ENCODE results near the gene GRHL3.

DNA sequence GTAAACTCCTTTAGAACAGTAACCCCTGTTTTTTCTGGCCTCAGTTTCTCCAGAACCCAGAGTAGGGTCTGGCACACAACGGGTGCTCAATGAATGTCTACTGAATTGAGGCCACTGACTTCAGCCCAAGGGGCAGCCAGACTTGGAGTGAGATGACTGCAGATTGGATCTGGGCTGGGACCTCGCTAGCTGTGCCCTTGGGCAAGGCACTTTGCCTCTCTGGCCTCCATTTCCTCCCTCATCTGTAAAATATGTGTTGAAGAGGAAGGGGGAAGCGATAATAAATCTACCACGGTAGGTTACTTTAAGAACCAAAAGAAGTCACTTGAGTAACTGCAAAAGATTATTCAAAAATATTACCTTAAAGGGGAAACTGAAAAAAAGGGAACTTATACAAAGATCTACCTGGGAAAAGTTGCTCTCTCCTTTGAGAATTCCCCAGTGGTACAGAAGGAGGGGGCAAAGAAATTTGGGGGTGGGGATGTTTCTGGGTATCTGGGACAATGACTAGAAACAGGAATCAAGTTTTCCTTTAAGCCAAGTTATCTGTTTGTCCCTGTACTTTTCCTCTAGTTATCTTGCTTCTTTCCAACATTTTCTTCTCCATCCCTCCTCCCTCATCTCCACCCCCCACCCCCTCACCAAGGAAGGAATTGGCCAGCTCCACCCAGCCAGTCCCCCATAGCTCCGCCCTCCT is 394 bp upstream of the GRHL3 start:
- TF ChIP-seq, protein P1, sequence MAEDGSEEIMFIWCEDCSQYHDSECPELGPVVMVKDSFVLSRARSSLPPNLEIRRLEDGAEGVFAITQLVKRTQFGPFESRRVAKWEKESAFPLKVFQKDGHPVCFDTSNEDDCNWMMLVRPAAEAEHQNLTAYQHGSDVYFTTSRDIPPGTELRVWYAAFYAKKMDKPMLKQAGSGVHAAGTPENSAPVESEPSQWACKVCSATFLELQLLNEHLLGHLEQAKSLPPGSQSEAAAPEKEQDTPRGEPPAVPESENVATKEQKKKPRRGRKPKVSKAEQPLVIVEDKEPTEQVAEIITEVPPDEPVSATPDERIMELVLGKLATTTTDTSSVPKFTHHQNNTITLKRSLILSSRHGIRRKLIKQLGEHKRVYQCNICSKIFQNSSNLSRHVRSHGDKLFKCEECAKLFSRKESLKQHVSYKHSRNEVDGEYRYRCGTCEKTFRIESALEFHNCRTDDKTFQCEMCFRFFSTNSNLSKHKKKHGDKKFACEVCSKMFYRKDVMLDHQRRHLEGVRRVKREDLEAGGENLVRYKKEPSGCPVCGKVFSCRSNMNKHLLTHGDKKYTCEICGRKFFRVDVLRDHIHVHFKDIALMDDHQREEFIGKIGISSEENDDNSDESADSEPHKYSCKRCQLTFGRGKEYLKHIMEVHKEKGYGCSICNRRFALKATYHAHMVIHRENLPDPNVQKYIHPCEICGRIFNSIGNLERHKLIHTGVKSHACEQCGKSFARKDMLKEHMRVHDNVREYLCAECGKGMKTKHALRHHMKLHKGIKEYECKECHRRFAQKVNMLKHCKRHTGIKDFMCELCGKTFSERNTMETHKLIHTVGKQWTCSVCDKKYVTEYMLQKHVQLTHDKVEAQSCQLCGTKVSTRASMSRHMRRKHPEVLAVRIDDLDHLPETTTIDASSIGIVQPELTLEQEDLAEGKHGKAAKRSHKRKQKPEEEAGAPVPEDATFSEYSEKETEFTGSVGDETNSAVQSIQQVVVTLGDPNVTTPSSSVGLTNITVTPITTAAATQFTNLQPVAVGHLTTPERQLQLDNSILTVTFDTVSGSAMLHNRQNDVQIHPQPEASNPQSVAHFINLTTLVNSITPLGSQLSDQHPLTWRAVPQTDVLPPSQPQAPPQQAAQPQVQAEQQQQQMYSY (CRISPR knock-in tag; IDR thresholded peaks at IDR 0.05) = no peak
- TF ChIP-seq, protein P2, sequence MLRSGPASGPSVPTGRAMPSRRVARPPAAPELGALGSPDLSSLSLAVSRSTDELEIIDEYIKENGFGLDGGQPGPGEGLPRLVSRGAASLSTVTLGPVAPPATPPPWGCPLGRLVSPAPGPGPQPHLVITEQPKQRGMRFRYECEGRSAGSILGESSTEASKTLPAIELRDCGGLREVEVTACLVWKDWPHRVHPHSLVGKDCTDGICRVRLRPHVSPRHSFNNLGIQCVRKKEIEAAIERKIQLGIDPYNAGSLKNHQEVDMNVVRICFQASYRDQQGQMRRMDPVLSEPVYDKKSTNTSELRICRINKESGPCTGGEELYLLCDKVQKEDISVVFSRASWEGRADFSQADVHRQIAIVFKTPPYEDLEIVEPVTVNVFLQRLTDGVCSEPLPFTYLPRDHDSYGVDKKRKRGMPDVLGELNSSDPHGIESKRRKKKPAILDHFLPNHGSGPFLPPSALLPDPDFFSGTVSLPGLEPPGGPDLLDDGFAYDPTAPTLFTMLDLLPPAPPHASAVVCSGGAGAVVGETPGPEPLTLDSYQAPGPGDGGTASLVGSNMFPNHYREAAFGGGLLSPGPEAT (IDR thresholded peaks at IDR 0.05; ENCODE audit: low read depth) = no peak
- TF ChIP-seq CTCF (IDR thresholded peaks at IDR 0.05 in 2 of 3, conservative IDR thresholded peaks at IDR 0.05 in 1 of 3; ENCODE audit: control insufficient read depth in 2 of 3, extremely low read depth in 1 of 3, insufficient read depth in 1 of 3, low read depth in 3 of 3, low read length in 3 of 3) (no peak), SMC3 (IDR thresholded peaks at IDR 0.05; ENCODE audit: borderline replicate concordance, low read length) (no peak), HDAC2 (IDR thresholded peaks at IDR 0.05) (no peak), POLR2A (IDR thresholded peaks at IDR 0.05; ENCODE audit: low read depth, low read length) (no peak), EZH2 (IDR thresholded peaks at IDR 0.05; ENCODE audit: borderline replicate concordance, control insufficient read depth, low read depth, low read length) (no peak), MYB (IDR thresholded peaks at IDR 0.05; ENCODE audit: borderline replicate concordance, low read depth, low read length) (no peak), KDM1A (IDR thresholded peaks at IDR 0.05; ENCODE audit: borderline replicate concordance) (no peak), ZNF687 (IDR thresholded peaks at IDR 0.05) (no peak), CHD1 (IDR thresholded peaks at IDR 0.05; ENCODE audit: low read depth, low read length) (no peak)
